PC-9 (cell line): ENCODE data around the gene POLR2A. TPM values are rescaled to one million over a fixed set of nuclear protein-coding genes. Genes with fewer than 3 reads are reported as not detected.

Experiments used
- BruUV-seq: library from RNA; stranded (reverse); fragments of 400-500 nt; replicated peaks from 2 replicates; lab custom pipeline; 2021; lab: Mats Ljungman, UMichigan
- CTCF ChIA-PET: fragments of 300-600 bp; sonication (Branson Sonifier 250); formaldehyde crosslinking; loops from one replicate; lab custom pipeline; 2022; ENCODE audit warnings: antibody characterized with exemption; lab: Charles Lee
- POLR2A ChIA-PET: fragments of 300-600 bp; sonication (Branson Sonifier 250); formaldehyde crosslinking; loops from one replicate; lab custom pipeline; 2022; ENCODE audit warnings: antibody characterized with exemption; ENCODE audit not compliant: unreplicated experiment; lab: Charles Lee
- DNase-seq, 2 experiments: peaks; one replicate each; pipeline versions ENCODE4 v3.0.0 to v3.0.0-alpha.2; 2015 to 2022; ENCODE audit warnings: mixed read lengths in 1 of 2
- H2AFZ ChIP-seq: fragments of 200-600 bp; sonication (generic); 2 replicates; pipeline ENCODE4 v1.8.1; 2017; ENCODE audit warnings: antibody characterized with exemption
- H3F3A ChIP-seq: fragments of 200-600 bp; sonication (generic); 2 replicates; pipeline ENCODE4 v1.8.1; 2017; ENCODE audit warnings: antibody characterized with exemption, mild to moderate bottlenecking, low read depth; ENCODE audit not compliant: insufficient read depth
- H3K27ac ChIP-seq: fragments of 200-600 bp; sonication (generic); 2 replicates; pipeline ENCODE4 v1.6.1; 2016; ENCODE audit warnings: mixed run types
- H3K27me3 ChIP-seq: fragments of 200-600 bp; sonication (generic); 2 replicates; pipeline ENCODE4 v1.6.1; 2016; ENCODE audit warnings: low read depth, mixed run types; ENCODE audit not compliant: insufficient read depth
- H3K36me3 ChIP-seq: fragments of 200-600 bp; sonication (generic); 2 replicates; pipeline ENCODE4 v1.6.1; 2016; ENCODE audit warnings: low read depth, mixed run types
- H3K4me1 ChIP-seq: fragments of 200-600 bp; sonication (generic); replicated peaks from 2 replicates; pipeline ENCODE4 v1.6.1; 2016; ENCODE audit warnings: mixed run types; ENCODE audit not compliant: insufficient read depth
- H3K4me2 ChIP-seq: fragments of 200-600 bp; sonication (generic); 2 replicates; pipeline ENCODE4 v1.6.1; 2017; ENCODE audit warnings: mixed run types
- H3K4me3 ChIP-seq: fragments of 200-600 bp; sonication (generic); 2 replicates; pipeline ENCODE4 v1.6.1; 2016; ENCODE audit warnings: mixed run types
- H3K79me2 ChIP-seq: fragments of 200-600 bp; sonication (generic); 2 replicates; pipeline ENCODE4 v1.6.1; 2017; ENCODE audit warnings: low read depth, mixed run types
- H3K9me2 ChIP-seq: fragments of 200-600 bp; sonication (generic); 2 replicates; pipeline ENCODE4 v1.8.1; 2017; ENCODE audit warnings: mild to moderate bottlenecking; ENCODE audit not compliant: insufficient read depth
- H3K9me3 ChIP-seq: fragments of 200-600 bp; sonication (generic); 2 replicates; pipeline ENCODE4 v1.8.1; 2016; ENCODE audit warnings: low read depth; ENCODE audit not compliant: insufficient read depth
- H4K20me1 ChIP-seq: fragments of 200-600 bp; sonication (generic); 2 replicates; pipeline ENCODE4 v1.8.1; 2017; ENCODE audit not compliant: insufficient read depth
- CTCF ChIP-seq: fragments of 200-600 bp; sonication (generic); conservative IDR thresholded peaks from 2 replicates; pipeline ENCODE4 v1.6.1; 2017; ENCODE audit warnings: mixed run types, antibody characterized with exemption, mild to moderate bottlenecking, moderate library complexity
- EZH2 ChIP-seq: fragments of 200-600 bp; sonication (generic); IDR thresholded peaks from 2 replicates; pipeline ENCODE4 v1.8.0; 2017; ENCODE audit warnings: antibody characterized with exemption, low read depth
- intact Hi-C: fragments of 100-400 bp; cut with micrococcal nuclease; formaldehyde crosslinking; loops from one replicate; pipeline ENCODE4 v1.10.0; 2022; ENCODE audit not compliant: unreplicated experiment
- total RNA-seq: library from RNA; stranded (reverse); gene quantifications from 2 replicates; pipeline ENCODE4 v1.2.3, GENCODE V29; 2021

POLR2A gene
- total RNA-seq, 1 experiment from 2014 or later = 149 TPM

- CTCF ChIA-PET = no interaction called here
Observed at GRCh38 chr17:7437950-7438614, 46.1 kb upstream of the POLR2A start.

GRCh38 chr17:7438656-7439460 is 45.3 kb upstream of the POLR2A start:
- ChIA-PET CTCF (no interaction called here), POLR2A (interaction anchor here (0.6 to 0.8 kb wide), 2 partner anchors 20 to 249 kb away, joined by 6 to 21 read pairs; no protein-coding TSS in a partner anchor)
- no peak overlapping the region for H2AFZ ChIP-seq
- TF ChIP-seq EZH2 (no peak), CTCF (no peak)
- BruUV-seq = no TSS peak
- intact Hi-C loops = loop anchor here (1.0 to 5.0 kb wide), 2 partner anchors 63 to 122 kb away; partner anchors contain the start of gene SENP3
- no peaks in the 10 kb centered on the region for H3K36me3 ChIP-seq
- no peaks in the 10 kb centered on the region for H3K9me3 ChIP-seq
- no peaks in the 10 kb centered on the region for H3K27me3 ChIP-seq
- H3K4me2 ChIP-seq = peak overlapping the region; percentile 90
- peaks cover 9% of the 10 kb centered on the region; the same call in 1 of the 2 replicates for H3K4me1 ChIP-seq
- H3K4me3 ChIP-seq = peak overlapping the region; percentile 71
- H3K79me2 ChIP-seq = peaks cover 8% of the 10 kb centered on the region; the same call in 1 of the 2 replicates
- H4K20me1 ChIP-seq = no peaks in the 10 kb centered on the region
- no peak overlapping the region for H3K27ac ChIP-seq
- no peaks in the 10 kb centered on the region for H3K9me2 ChIP-seq
- DNase-seq = no peak
- H3F3A ChIP-seq = peaks cover 13% of the 10 kb centered on the region; the same call in 1 of the 2 replicates

More at GRCh38 chr17:7437950-7438614, 46.1 kb upstream of the POLR2A start:
- H3K4me2 ChIP-seq = peak overlapping the region; percentile 90
- no peaks in the 10 kb centered on the region for H3K9me2 ChIP-seq
- no peak overlapping the region for H2AFZ ChIP-seq
- no peaks in the 10 kb centered on the region for H3K9me3 ChIP-seq
- peak overlapping the region; percentile 11; the same call in 1 of the 2 replicates for H3K4me3 ChIP-seq
- H3K79me2 ChIP-seq = peaks cover 8% of the 10 kb centered on the region; the same call in 1 of the 2 replicates
- BruUV-seq = no TSS peak
- no peak overlapping the region for H3K27ac ChIP-seq
- peak in 1 of 2 experiments; percentile 84 for DNase-seq
- no peak for TF ChIP-seq EZH2
- POLR2A ChIA-PET = interaction anchor here (0.6 kb wide), 2 partner anchors 145 to 250 kb away, joined by 6 to 7 read pairs; no protein-coding TSS in a partner anchor
- no peaks in the 10 kb centered on the region for H4K20me1 ChIP-seq
- H3K36me3 ChIP-seq = no peaks in the 10 kb centered on the region
- intact Hi-C loops = loop anchor here (1.0 to 5.0 kb wide), 3 partner anchors 43 to 123 kb away; partner anchors contain the start of genes PLSCR3 and SENP3
- peaks cover 13% of the 10 kb centered on the region; the same call in 1 of the 2 replicates for H3F3A ChIP-seq
- 0 out of 2 replicates have a peak, but pooled peaks cover 7% of the 10 kb centered on the region for H3K4me1 ChIP-seq
- no peaks in the 10 kb centered on the region for H3K27me3 ChIP-seq

- no peaks in the 10 kb centered on the region for H3K27me3 ChIP-seq
- no TSS peak for BruUV-seq
- H3K27ac ChIP-seq = no peak within 1 kb of the TSS
- no peak for TF ChIP-seq CTCF
- TF ChIP-seq EZH2 = no peak
- ChIA-PET CTCF (no interaction called here), POLR2A (interaction anchor here (0.8 kb wide), 1 partner anchor 20 kb away, joined by 21 read pairs; no protein-coding TSS in a partner anchor)
- H3K79me2 ChIP-seq = peaks cover 8% of the 10 kb centered on the region; the same call in 1 of the 2 replicates
- peaks cover 17% of the 10 kb centered on the region for H3K4me1 ChIP-seq
- intact Hi-C loops = loop anchor here (5.0 kb wide), 1 partner anchor 63 kb away; no protein-coding TSS in a partner anchor
- no peaks in the 10 kb centered on the region for H3K36me3 ChIP-seq
- H3F3A ChIP-seq = peaks cover 13% of the 10 kb centered on the region; the same call in 1 of the 2 replicates
- no peaks in the 10 kb centered on the region for H4K20me1 ChIP-seq
- H3K9me3 ChIP-seq = no peaks in the 10 kb centered on the region
- H2AFZ ChIP-seq = peak within 1 kb of the TSS; percentile 78
- H3K4me3 ChIP-seq = peak within 1 kb of the TSS; percentile 71
- peak within 1 kb of the TSS; percentile 90 for H3K4me2 ChIP-seq
- no peaks in the 10 kb centered on the region for H3K9me2 ChIP-seq
- DNase-seq = peak in 1 of 2 experiments; percentile 31
Observed at GRCh38 chr17:7439462-7440112, 44.6 kb upstream of the POLR2A start, which contains the start of gene FGF11. Gene FGF11, plus strand, starts transcription at chr17:7439512. Its CDS starts 109 bp downstream, at chr17:7439621.
